Endothelial cell of umbilical vein (primary cell): ENCODE data around the gene TMPRSS3. TPM values are rescaled to one million over a fixed set of nuclear protein-coding genes. Genes with fewer than 3 reads are reported as not detected.

Experiments
- BruUV-seq: library from RNA; stranded (reverse); fragments of 400-500 nt; replicated peaks from 2 replicates; lab custom pipeline; 2021; lab: Mats Ljungman, UMichigan
- CTCF ChIA-PET: fragments of 300-600, 350-600 bp; sonication (Branson Sonifier 250); formaldehyde crosslinking; loops from one replicate; lab custom pipeline; 2021; ENCODE audit warnings: antibody characterized with exemption, inconsistent platforms; lab: Charles Lee
- POLR2A ChIA-PET: fragments of 300-600, 350-600 bp; sonication (Branson Sonifier 250); formaldehyde crosslinking; loops from one replicate; lab custom pipeline; 2021; ENCODE audit warnings: antibody characterized with exemption, inconsistent platforms; lab: Charles Lee
- DNase-seq: peaks from one replicate; pipeline ENCODE4 v3.0.0-alpha.2; 2011; ENCODE audit warnings: low read depth, low spot score
- FAIRE-seq: peaks from 2 replicates; lab custom pipeline; 2011; peaks lifted over from hg19 to GRCh38; lab: Jason Lieb, UNC
- H2AFZ ChIP-seq: 2 replicates; pipeline ENCODE4 v1.6.0; 2012; ENCODE audit warnings: low read depth, low read length, control low read depth, inconsistent platforms
- H3K27ac ChIP-seq: 2 replicates; pipeline ENCODE4 v1.5.1; 2011; ENCODE audit warnings: low read depth, mild to moderate bottlenecking, control low read depth, low read length, moderate library complexity; ENCODE audit not compliant: insufficient read depth
- H3K27me3 ChIP-seq, 2 experiments: 2 replicates each; pipeline versions ENCODE4 v1.6.0 to v1.6.1; 2011; ENCODE audit warnings: low read length in 2 of 2, mixed read lengths in 1 of 2; ENCODE audit not compliant: control insufficient read depth in 2 of 2, insufficient read depth in 2 of 2
- H3K36me3 ChIP-seq, 2 experiments: 2 replicates in 1 of 2; 3 replicates in 1 of 2; pipeline ENCODE4 v1.5.1; 2011; ENCODE audit warnings: low read length in 2 of 2, mild to moderate bottlenecking in 1 of 2, moderate library complexity in 1 of 2; ENCODE audit not compliant: control insufficient read depth in 2 of 2, insufficient read depth in 2 of 2; ENCODE audit errors: extremely low read depth in 1 of 2
- H3K4me1 ChIP-seq: 3 replicates; pipeline ENCODE4 v1.5.1; 2011; ENCODE audit warnings: mild to moderate bottlenecking, low read length; ENCODE audit not compliant: control insufficient read depth, insufficient read depth; ENCODE audit errors: extremely low read depth
- H3K4me2 ChIP-seq: 2 replicates; pipeline ENCODE4 v1.6.1; 2011; ENCODE audit warnings: low read length, control low read depth, mixed read lengths; ENCODE audit not compliant: insufficient read depth
- H3K4me3 ChIP-seq, 3 experiments: fragments of 200-600 bp in 1 of 3; sonication (generic), shearing (Covaris generic) in 1 of 3; replicated peaks in 1 of 3; 2 replicates each; pipeline ENCODE4 v1.5.1; 2011 to 2016; ENCODE audit warnings: control low read depth in 3 of 3, low read length in 3 of 3, mild to moderate bottlenecking in 2 of 3, inconsistent platforms in 1 of 3, low read depth in 1 of 3, moderate library complexity in 1 of 3; ENCODE audit not compliant: insufficient read depth in 1 of 3
- H3K79me2 ChIP-seq: 2 replicates; pipeline ENCODE4 v1.6.0; 2012; ENCODE audit warnings: low read length, inconsistent platforms; ENCODE audit not compliant: control insufficient read depth, insufficient read depth
- H3K9ac ChIP-seq: replicated peaks from 2 replicates; pipeline ENCODE3; 2011; ENCODE audit warnings: low read length, control low read depth; ENCODE audit not compliant: insufficient read depth; ENCODE audit errors: extremely low read depth
- H3K9me1 ChIP-seq: replicated peaks from 3 replicates; pipeline ENCODE4 v1.6.0; 2011; ENCODE audit warnings: mild to moderate bottlenecking, low read length; ENCODE audit not compliant: control insufficient read depth, insufficient read depth; ENCODE audit errors: extremely low read depth
- H3K9me3 ChIP-seq: replicated peaks from 2 replicates; pipeline ENCODE4 v1.5.1; 2012; ENCODE audit warnings: low read length, inconsistent platforms; ENCODE audit not compliant: control insufficient read depth, insufficient read depth
- H4K20me1 ChIP-seq: replicated peaks from 2 replicates; pipeline ENCODE3; 2011; ENCODE audit warnings: mild to moderate bottlenecking, low read length; ENCODE audit not compliant: control insufficient read depth, insufficient read depth; ENCODE audit errors: extremely low read depth
- FOS ChIP-seq: IDR thresholded peaks from 2 replicates; pipeline ENCODE4 v1.6.1; 2011; ENCODE audit warnings: mild to moderate bottlenecking, low read length, moderate library complexity, borderline replicate concordance; ENCODE audit not compliant: insufficient read depth
- GATA2 ChIP-seq: IDR thresholded peaks from 2 replicates; pipeline ENCODE4 v1.7.0; 2011; ENCODE audit warnings: low read depth, mild to moderate bottlenecking, moderate library complexity, mixed read lengths, low read length; ENCODE audit not compliant: insufficient read length, insufficient read depth
- MYC ChIP-seq: IDR thresholded peaks from one replicate; pipeline ENCODE4 v1.6.1; 2011; ENCODE audit warnings: mild to moderate bottlenecking, low read depth, low read length
- dilution Hi-C: fragments of 300-500 bp; cut with MboI; formaldehyde crosslinking; loops from one replicate; pipeline ENCODE4 v1.15.0; 2019; ENCODE audit warnings: low sequenced_read_pairs; ENCODE audit not compliant: extremely low pct_ligation_motif_present
- intact Hi-C: fragments of 100-400 bp; cut with micrococcal nuclease; formaldehyde crosslinking; loops from one replicate; pipeline ENCODE4 v1.10.0; 2022
- polyA plus RNA-seq, 4 experiments: library from polyadenylated mRNA; depleted of rRNA in 3 of 4; stranded (reverse) in 3 of 4; unstranded in 1 of 4; fragments of >200 nt; gene quantifications; 2 replicates each; pipeline versions ENCODE4 v1.2.1 to v1.2.3, GENCODE V29; 2011 to 2012; ENCODE audit warnings: missing spikeins in 1 of 4
- total RNA-seq: library from RNA; stranded (reverse); gene quantifications from 2 replicates; pipeline ENCODE4 v1.2.3, GENCODE V29; 2021

Gene TMPRSS3
- total and polyA plus RNA-seq, 2 donors (not counting 3 experiments of a cell fraction or from before 2014, with no cell fraction given) = not detected

- no TSS peak for BruUV-seq
These were observed 6.0 kb upstream of the TMPRSS3 start for GRCh38 chr21:42401820-42402251.

GRCh38 chr21:42401154-42401553 is 5.3 kb upstream of the TMPRSS3 start:
- no peaks in the 10 kb centered on the region for H3K79me2 ChIP-seq
- no peak overlapping the region for H3K4me2 ChIP-seq
- no peaks in the 10 kb centered on the region for H3K4me1 ChIP-seq
- no peaks in the 10 kb centered on the region for H3K9me3 ChIP-seq
- dilution Hi-C loops (no loop called here), intact Hi-C loops (no loop called here)
- H2AFZ ChIP-seq = no peak overlapping the region
- CTCF ChIA-PET = no interaction called here
- H3K9ac ChIP-seq = no peak overlapping the region
- H3K4me3 ChIP-seq = no peak overlapping the region
- peaks cover 0 to 5% of the 10 kb centered on the region in 2 experiments for H3K27me3 ChIP-seq
- no peak for FAIRE-seq
- DNase-seq = no peak
- no TSS peak for BruUV-seq
- H3K27ac ChIP-seq = no peak overlapping the region
- no peaks in the 10 kb centered on the region for H3K9me1 ChIP-seq
- H4K20me1 ChIP-seq = no peaks in the 10 kb centered on the region
- POLR2A ChIA-PET = no interaction called here
- TF ChIP-seq MYC = no peak
- TF ChIP-seq GATA2 = no peak
- H3K36me3 ChIP-seq = no peaks in the 10 kb centered on the region

More at GRCh38 chr21:42401820-42402251, 6.0 kb upstream of the TMPRSS3 start:
- H3K27me3 ChIP-seq = peaks cover 0 to 3% of the 10 kb centered on the region in 2 experiments
- H3K9me1 ChIP-seq = no peaks in the 10 kb centered on the region
- POLR2A ChIA-PET = no interaction called here
- H3K36me3 ChIP-seq = no peaks in the 10 kb centered on the region
- dilution Hi-C loops = no loop called here
- FAIRE-seq = no peak
- DNase-seq = no peak
- no peak overlapping the region for H3K27ac ChIP-seq
- H3K9ac ChIP-seq = no peak overlapping the region
- CTCF ChIA-PET = no interaction called here
- intact Hi-C loops = no loop called here
- H3K4me3 ChIP-seq = no peak overlapping the region
- H3K4me1 ChIP-seq = no peaks in the 10 kb centered on the region
- no peaks in the 10 kb centered on the region for H4K20me1 ChIP-seq
- TF ChIP-seq FOS = no peak
- no peak overlapping the region for H2AFZ ChIP-seq
- H3K79me2 ChIP-seq = no peaks in the 10 kb centered on the region
- no peaks in the 10 kb centered on the region for H3K9me3 ChIP-seq
- H3K4me2 ChIP-seq = no peak overlapping the region
